H4 (cell line): Measurements from ENCODE around the gene ATP4A. TPM values are rescaled to one million over a fixed set of nuclear protein-coding genes. Genes with fewer than 3 reads are reported as not detected.

Experiments used
- DNase-seq: peaks from one replicate; pipeline ENCODE4 v3.0.0-alpha.2; 2015; ENCODE audit warnings: low spot score
- total RNA-seq: library from RNA; depleted of rRNA; stranded (reverse); fragments of >200 nt; shearing (Covaris generic); gene quantifications from 2 replicates; pipeline ENCODE4 v1.2.3, GENCODE V29; 2014

The ATP4A gene
- total RNA-seq, 1 experiment from 2014 or later, result not detected

GRCh38 chr19:35549174-35549788 lies 14.2 kb downstream of the ATP4A start:
- peak; percentile 84 for DNase-seq

GRCh38 chr19:35546532-35546931 lies 16.9 kb downstream of the ATP4A start:
- DNase-seq, result no peak

DNA sequence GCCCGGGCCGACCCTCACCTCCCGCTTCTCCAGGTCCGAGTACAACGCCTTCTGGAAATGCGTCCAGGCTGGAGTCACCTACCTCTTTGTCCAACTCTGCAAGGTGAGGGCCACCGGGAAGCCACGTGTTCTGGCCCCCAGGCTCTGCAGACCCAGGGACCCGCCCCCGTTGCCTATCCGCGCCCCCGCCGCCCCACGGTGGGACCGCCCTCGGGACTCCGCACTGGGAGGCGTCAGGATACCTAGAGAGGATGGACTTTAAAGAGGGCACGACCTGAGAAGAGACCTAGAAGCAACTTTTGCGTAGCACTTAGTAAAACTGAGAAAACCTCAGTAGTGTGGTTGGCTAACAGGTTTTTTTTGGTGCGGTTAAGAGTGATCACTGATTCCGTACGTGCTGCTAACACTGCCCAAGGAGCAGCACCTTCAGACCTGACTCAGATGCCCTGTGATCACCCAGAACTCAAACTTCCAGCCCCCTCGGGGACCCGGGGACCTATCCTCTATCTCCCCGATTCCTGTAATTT lies 17.5 kb downstream of the ATP4A start:
- no peak for DNase-seq

- DNase-seq, result peak; percentile 93
Measured at GRCh38 chr19:35545001-35545854, 18.2 kb downstream of the ATP4A start, which contains the start of gene TMEM147. Gene TMEM147, plus strand, starts transcription at chr19:35545626. Its CDS starts 114 bp downstream, at chr19:35545740.

DNA sequence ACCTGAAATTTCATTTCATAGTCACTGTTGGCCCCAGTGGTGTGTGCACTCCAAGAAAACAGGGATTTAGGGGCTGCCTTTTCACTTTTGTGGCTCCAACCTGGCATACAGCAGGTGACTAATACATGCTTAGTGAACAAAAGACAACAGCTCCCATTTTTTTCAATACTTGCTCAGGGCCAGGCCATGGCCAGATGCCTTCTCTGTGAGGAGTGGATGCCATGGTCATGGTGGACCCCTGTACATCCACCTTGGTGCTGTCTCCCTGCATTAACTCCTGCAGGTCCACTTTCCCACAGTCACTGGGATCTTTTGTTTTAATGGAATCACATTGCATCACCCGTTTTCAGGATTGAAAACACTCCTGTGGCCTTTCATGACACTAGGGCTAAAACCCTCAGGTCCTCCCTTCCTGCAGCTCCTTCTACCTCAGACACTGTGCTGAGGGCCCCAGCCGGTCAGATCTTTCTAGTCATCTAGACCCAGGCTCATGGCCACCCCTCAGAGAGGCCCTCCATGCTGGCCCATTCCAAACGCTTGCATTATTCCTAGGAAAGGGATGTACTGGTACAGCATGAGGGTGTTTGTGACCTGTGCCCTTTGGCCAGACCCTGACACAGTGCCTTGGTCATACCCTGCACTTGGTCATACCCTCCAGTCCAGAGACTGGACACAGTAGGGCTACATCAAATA lies 19.2 kb downstream of the ATP4A start:
- DNase-seq, result no peak

GRCh38 chr19:35543280-35544109 lies 20.0 kb downstream of the ATP4A start:
- DNase-seq, result no peak

DNA sequence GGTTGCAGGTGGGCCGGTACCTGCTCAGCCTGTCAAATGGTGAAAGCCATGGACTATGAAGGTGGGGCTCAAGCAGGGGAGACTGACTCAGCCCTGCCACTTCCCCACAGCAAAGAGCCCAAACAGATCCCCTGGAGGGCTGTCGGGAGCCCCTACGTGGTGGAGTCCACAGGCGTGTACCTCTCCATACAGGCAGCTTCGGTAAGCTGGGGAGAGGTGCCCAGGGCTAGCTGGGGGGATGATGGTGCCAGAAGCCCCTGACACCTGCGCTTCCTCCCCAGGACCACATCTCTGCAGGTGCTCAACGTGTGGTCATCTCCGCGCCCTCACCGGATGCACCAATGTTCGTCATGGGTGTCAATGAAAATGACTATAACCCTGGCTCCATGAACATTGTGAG lies 21.2 kb downstream of the ATP4A start:
- no peak for DNase-seq

GRCh38 chr19:35540356-35540927 lies 23.0 kb downstream of the ATP4A start:
- no peak for DNase-seq

GRCh38 chr19:35539850-35540249 lies 23.6 kb downstream of the ATP4A start:
- no peak for DNase-seq

- no peak for DNase-seq
Measured at GRCh38 chr19:35539314-35539713, 24.1 kb downstream of the ATP4A start.

DNA sequence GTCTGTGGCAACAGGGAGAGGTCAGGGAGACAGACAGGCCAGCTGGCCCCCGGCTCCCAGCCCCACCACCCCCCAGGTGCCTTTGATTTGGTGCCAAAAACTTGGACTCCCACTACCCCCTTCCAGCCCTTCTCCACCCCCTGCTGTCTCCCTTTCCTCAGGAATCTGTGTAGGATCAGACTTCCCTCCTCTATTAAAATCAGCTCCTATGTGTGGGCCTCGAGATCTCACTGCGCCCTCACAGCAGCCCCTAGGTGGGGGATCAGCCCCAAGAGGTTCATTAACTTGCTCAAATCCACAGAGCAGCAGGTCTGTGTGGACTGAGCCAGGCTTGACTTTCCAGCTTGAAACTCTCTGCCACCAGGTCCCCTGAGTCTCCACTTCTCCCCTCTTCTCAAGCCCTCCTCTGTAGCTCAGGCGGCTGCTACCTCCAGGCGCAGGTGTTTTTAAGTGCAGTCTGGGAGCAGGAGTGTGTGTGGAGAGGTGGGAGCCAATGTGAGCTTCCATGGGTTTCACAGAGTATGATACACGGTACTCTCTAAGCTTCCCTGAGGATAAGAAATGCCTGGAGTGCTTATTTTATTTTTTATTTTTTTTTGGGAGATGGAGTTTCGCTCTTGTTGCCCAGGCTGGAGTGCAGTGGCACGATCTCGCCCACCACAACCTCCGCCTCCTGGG lies 28.5 kb downstream of the ATP4A start:
- DNase-seq, result no peak

DNA sequence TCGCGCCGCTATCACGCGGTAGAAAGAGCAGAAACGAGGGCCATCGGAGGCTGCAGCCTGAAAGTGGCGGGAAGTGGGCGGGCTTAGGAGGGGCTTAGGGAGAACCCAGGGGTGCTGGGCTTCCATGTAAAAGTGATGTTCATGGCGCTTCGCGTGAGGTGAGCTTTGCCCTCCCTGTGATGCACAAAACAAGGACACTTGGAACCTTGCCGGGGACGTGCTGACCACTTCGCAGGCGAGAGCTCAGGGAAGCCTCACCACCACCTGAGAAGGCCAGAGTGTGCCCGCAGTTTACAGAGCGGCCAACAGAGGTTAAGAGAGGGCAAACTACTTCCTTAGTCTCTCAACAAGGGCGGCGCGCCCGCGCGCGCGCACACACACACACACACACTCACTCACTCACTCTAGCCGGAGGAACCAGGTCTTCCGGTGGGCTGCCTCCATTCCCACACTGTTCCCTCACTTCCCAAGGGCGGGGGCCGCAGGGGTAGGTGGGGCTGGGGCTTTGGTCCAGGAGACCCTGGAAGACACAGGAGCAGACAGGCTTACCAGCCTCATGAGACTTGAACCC lies 29.6 kb downstream of the ATP4A start:
- no peak for DNase-seq

- DNase-seq, result no peak
Measured at GRCh38 chr19:35533201-35533821, 30.1 kb downstream of the ATP4A start, which contains the start of gene GAPDHS. Gene GAPDHS, plus strand, starts transcription at chr19:35533456. Its CDS starts 72 bp downstream, at chr19:35533528.

DNA sequence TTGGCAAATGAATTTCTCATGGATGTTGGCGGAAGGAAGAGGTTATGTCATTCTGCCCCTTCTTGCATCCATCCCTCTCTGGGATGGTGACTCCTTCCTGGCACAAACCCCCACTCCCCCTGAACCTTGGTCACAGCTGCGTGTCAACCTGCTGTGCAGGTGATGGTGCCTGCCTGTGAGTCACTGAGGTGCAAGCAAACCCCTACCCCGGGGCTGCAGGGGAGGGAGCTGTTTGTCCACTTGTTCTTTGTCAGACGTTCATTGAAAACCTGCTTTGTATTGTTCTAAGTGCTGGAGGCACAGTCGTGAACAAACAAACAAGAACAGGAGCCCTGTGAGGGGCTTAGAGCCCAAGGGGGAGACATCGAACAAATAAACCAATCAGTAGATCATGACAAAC lies 32.2 kb downstream of the ATP4A start:
- no peak for DNase-seq

GRCh38 chr19:35529241-35530218 lies 33.9 kb downstream of the ATP4A start:
- no peak for DNase-seq

DNA sequence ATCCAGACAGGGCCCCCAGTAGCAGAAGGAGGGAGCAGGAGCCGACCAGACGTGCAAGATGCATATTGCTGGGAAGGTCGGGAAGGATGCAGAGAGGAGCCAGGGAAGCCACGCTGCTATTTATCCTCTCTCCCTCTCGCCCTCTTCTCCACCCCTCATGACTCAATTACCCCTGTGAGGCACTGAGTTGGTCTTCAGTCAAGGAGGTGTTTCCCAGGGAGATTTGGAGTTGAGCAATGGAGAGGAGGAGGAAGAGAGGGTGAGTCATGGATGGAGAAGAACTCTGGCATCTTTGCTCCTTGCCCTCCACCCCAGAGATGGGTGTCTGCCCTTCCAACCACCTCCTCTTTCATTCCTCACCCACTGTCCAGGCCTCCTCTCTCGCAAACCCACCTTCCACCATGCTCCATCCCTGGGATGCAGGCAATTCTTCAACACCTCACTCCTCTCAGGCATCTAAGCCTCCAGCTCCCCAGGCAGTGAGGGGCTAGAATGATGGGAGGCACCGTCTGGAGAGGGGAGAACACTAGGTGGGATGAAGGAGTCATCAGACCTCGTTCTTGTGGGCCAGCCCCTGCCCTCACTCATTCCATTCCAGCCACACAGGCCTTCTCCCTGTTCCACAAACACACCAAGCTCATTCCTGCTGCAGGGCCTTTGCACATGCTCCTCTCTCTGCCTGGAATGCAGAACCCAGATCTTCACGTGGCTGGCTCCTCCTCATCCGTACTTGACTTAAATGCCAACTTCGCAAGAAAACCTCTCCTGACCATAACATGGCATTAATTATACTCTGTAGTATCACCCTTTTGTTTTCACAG lies 35.0 kb downstream of the ATP4A start, which contains the start of gene SBSN:
TSS of gene SBSN (minus strand) at position 94 of the 821 bp plus-strand sequence. CDS start at position 64, 30 bp downstream.
- DNase-seq, result no peak

GRCh38 chr19:35525873-35526272 lies 37.6 kb downstream of the ATP4A start:
- no peak for DNase-seq
